Tongue (tissue), 2 donors: Measurements from ENCODE around the gene REPS1. TPM values are rescaled to one million over a fixed set of nuclear protein-coding genes. Genes with fewer than 3 reads are reported as not detected.
A peak's percentile ranks its signal among the peaks of the same experiment; 100 is the strongest.
"Not testable (repeated sequence)": the region's sequence is repeated elsewhere in the genome, so short reads cannot be mapped to it uniquely, and the experiment has no call there.

Experiments
- DNase-seq: peaks from one replicate; pipeline ENCODE4 v3.0.0-alpha.2; 2015
- total RNA-seq: library from RNA; depleted of rRNA; stranded (reverse); fragments of >200 nt; gene quantifications from one replicate; pipeline ENCODE4 v1.2.3, GENCODE V29; 2014

Gene REPS1
- total RNA-seq, 1 donor from 2014 or later = 120 TPM

DNA sequence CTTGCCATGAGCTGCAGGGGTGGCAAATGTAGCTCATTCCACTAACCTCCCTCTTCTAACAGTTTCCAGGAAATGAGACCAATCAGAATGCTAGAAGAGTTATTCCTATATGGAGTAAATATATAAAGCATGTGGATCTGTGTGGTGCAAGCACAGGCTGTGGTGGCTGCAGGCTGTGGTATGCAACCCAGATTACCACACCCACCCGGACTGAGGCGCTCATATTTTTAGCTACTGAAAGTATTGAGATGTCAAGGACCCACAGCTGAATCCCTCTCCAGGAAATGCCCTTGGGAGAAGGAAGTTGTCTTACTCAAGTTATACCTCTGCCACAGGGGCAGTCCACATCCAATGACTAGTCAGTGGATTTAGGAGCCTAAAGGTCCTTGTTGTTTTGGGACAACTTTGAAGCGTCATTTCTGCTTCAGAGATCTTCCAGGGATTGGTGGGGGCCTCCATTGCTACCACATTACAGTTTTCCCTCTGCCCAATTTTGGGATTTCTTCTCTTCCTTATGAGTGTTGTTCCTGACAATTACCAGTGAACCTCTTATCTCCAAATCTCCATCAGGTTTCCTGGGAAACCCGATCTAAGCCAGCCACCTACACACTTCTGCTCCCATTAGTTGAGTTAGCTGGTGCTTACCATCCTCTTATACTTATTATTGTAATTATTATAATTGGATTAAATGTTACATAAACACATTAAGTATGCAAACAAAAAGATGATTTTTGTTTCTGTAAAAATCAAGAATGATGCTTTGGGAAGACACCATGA, 12.1 kb upstream of the REPS1 start:
- peak; percentile 24 for DNase-seq

DNA sequence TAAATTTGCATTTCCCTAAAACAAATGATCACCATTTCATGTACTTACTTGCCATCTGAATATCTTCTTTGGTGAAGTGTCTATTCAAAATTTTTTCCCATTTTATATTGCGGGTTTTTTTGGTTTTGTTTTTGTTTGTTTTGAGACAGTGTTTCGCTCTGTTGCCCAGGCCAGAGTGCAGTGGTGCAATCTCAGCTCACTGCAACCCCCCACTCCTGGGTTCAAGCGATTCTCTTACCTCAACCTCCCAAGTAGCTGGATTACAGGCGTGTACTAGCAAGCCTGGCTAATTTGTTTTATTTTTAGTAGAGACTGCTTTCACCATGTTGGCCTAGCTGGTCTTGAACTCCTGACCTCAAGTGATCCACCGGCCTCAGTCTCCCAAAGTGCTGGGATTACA, 9.1 kb upstream of the REPS1 start:
- no peak for DNase-seq

DNA sequence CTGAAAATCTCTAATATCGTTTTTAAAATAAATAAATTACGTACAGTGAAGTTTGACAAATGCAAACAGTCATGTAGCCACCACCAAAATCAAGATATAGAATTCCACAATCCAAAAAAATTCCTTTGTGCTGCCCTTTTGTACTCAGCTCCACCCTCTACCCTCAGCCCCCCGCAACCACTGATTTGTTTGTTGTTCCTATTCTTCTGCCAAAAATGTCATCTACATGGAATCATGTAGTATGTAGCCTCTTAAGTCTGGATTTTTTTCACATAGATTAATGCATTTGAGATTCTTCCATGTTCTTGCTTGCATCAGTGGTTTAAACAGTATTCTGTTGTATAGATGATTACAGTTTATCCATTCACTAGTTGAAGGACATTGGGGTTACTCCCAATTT, 8.5 kb upstream of the REPS1 start:
- no peak for DNase-seq

DNA sequence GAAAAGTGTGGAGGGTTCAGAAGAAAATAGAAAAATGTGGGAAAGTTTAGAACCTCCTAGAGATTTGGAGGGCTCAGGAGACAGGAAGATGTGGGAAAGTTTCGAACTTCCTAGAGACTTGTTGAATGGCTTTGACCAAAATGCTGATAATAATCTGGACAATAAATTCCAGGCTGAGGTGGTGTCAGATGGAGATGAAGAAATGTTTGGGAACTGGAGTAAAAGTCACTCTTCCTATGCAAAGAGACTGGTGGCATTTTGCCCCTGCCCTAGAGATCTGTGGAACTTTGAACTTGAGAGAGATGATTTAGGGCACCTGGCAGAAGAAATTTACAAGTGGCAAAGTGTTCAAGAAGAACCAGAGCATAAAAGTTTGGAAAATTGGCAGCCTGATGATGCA, 5.4 kb upstream of the REPS1 start:
- DNase-seq = not testable (repeated sequence)

DNA sequence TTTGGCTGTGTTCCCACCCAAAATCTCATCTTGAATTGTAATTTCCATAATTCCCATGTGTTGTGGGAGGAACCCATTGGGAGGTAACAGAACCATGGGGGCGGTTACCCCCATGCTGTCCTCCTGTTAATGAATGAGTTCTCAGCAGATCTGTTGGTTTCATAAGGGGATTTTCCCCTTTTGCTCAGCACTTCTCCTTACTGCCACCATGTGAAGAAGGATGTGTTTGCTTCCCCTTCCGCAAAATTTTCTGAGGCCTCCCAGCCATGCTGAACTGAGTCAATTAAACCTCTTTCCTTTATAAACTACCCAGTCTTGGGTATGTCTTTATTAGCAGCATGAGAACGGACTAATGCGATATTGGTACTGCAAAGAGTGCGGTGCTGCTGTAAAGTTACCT, 4.9 kb upstream of the REPS1 start:
- not testable (repeated sequence) for DNase-seq

- no peak for DNase-seq
Measured at GRCh38 chr6:138991206-138991605, 3.2 kb upstream of the REPS1 start.

- DNase-seq = no peak
Measured at GRCh38 chr6:138989098-138989983, 1.3 kb upstream of the REPS1 start.

DNA sequence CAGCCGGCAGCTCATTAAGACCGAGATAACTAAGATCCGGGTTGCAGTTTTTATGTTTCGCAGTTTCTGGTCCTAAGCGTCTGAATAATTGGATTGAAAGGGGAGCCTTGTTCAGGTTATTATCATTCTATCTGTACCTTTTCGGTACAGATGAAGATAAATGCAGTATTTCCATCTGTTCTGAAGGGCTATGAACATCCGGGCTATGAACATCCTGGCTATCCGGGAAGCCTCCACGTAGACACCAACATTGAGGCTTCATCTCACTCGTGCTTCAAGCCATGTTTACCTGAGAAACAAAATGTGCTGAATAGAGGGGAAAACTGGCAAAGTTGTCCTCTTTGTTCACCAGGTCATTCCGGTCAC, 399 bp upstream of the REPS1 start:
- no peak for DNase-seq

- peak; percentile 32 for DNase-seq
Measured at GRCh38 chr6:138987080-138987642, 892 bp downstream of the REPS1 start.

DNA sequence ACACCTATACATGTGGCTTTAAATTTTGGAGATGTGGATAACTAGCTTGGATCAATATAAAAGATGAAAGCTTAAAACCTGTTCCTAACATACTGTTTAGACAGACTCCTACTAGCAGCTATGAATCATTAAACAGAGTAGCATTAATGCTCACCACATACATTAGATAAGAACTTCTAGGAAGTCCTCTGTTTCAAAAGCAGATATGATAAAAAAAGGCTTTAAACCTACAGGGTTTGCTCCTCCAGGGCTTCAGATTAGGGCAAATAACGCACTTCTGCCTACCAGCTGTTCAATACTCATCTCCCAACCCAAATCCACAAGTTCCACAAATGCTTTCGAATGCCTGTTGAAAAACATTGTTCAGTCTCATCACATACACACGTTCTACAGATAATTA, 1.5 kb downstream of the REPS1 start:
- peak; percentile 29 for DNase-seq

DNA sequence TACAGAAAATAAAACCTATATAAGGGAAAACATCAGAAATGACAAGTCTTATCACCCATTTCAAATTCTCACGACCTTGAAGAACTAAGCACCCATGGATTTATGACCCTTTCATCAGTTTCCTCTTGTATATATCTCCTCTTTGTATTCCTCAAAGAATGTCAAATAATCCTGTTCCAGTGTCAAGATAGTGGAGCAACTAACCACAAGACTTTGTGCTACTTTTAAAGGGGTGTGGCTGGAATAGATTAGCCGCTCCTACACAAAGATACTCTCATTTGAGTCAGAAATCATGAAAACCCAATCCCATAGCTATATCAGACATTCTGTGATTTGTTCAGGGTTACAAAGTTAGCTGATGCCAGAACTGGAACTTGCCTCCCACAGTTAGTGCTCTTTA, 6.6 kb downstream of the REPS1 start:
- DNase-seq = no peak

GRCh38 chr6:138979813-138980668, 8.0 kb downstream of the REPS1 start:
- no peak for DNase-seq

GRCh38 chr6:138979365-138979764, 8.7 kb downstream of the REPS1 start:
- no peak for DNase-seq

GRCh38 chr6:138978229-138978628, 9.8 kb downstream of the REPS1 start:
- DNase-seq = no peak

DNA sequence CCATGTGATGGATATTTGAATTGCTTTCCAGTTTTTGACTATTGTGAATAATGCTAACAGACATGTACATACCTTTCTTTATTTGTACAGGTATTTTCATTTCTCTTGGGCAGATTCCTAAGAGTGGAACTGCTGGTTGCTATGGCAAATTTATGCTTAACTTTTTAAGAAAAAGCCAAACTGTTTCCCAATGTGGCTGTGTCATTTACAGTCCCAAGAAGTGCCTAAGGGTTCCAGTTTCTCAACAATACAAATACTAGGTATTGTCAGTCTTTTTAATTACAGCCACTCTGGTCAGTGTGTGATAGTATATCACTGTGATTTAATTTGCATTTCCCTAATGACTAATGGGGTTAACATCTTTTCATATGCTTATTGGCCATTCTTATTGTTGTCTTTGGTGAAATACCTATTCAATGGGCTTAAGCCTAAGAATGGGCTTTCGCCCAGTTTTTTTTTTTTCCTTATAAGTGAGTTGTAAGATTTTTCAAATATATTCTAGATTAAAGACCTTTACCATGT, 10.3 kb downstream of the REPS1 start:
- no peak for DNase-seq

DNA sequence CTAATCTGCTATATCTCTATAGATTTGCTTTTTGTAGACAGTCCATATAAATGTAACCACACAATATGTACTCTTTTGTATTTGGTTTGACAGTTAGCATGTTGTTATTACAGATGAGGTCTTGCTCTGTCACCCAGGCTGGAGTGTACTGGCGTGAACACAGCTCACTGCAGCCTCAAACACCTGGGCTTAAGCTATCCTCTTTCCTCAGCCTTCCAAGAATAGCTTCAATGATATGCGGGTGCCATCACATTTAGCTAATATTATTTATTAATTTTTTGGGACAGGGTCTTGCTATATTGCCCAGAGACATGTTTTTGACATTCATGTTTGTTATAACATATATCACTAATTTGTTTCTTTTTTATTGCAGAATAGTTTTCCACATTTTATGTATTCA, 10.8 kb downstream of the REPS1 start:
- no peak for DNase-seq

DNA sequence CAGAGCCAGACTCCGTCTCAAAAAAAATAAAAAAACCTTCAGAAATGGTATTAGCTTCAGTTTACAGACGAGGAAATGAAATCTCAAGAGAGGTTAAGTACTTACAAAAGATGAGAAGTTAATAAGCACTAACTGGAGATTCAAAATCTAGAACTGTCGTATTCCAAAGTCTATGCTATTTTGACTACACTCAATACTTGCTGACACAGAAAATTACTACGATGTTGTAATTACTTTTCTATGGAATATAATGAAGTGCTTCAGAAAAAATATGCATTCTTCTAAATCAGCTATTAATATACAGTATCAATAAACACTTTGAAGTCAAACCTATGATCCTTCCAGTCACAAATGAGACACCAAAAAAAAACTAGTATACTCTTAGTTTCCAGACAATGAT, 12.2 kb downstream of the REPS1 start:
- DNase-seq = no peak

- DNase-seq = no peak
Measured at GRCh38 chr6:138973466-138974153, 14.4 kb downstream of the REPS1 start.

DNA sequence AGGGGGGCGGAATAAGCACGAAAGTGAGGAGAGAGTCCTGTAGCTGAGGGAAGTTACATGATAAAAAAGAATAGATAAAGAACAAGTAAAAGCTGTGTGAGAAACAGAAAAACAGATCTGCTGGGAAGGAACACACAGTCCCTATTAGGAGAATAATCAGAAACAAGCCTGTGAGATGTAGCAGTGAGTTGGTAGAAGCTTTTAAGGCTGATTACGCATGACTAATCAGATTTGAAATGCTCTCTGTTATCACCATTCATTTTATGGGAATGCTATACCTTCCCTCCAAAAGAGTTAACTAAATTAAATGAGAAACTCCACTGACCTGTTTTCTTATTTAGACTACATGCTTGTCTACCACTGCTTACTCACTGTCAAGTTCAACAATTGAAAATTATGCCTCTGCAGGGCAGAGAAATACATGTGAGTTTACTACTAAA, 15.8 kb downstream of the REPS1 start:
- DNase-seq = no peak

GRCh38 chr6:138971601-138972000, 16.5 kb downstream of the REPS1 start:
- no peak for DNase-seq

DNA sequence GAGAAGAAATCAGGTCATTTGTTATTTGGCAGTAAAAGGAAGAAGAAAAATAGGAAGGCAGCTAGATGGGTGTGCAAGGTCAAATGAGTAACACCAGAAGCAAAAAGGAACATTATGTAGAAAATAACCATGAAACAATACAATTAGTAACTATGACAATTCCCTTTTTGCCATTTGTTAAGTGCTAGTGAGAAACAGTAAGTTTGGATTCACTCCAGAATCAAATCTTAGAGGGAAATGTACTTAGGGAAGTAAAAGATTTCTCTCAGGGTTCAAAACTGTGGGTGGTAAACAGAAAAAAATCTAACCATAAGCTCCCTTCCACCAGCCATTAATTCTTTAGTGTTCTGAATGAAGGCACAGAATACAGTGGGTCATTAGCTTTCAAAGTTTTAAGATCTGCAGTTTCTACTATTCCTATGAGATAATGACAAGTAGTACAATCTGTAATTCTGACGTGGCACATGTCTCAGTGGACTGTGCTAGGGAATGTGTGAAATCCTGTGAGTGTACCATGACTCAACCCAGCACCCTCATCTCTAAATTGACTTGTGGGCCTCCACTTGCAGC, 17.1 kb downstream of the REPS1 start:
- peak; percentile 28 for DNase-seq
